GM18868 (cell line): ENCODE data around the gene RGSL1.

Source experiments
- ATAC-seq: cut with Tn5 transposase; IDR thresholded peaks from one replicate; pipeline ENCODE4 v1.9.1; 2021; ENCODE audit warnings: mild to moderate bottlenecking, moderate library complexity; ENCODE audit not compliant: unreplicated experiment

Gene RGSL1

GRCh38 chr1:182533896-182534295 lies 84.0 kb downstream of the RGSL1 start:
- no peak for ATAC-seq

- no peak for ATAC-seq
These were observed 99.4 kb downstream of the RGSL1 start for GRCh38 chr1:182549346-182549745.

GRCh38 chr1:182549811-182550210 lies 99.9 kb downstream of the RGSL1 start:
- ATAC-seq = no peak

- no peak for ATAC-seq
These were observed 102.6 kb downstream of the RGSL1 start for GRCh38 chr1:182552527-182552926.

GRCh38 chr1:182555493-182555892 lies 105.5 kb downstream of the RGSL1 start:
- no peak for ATAC-seq

- ATAC-seq = no peak
These were observed 106.3 kb downstream of the RGSL1 start for GRCh38 chr1:182556279-182556678.

GRCh38 chr1:182560392-182560984 lies 110.5 kb downstream of the RGSL1 start:
- ATAC-seq = no peak

- no peak for ATAC-seq
These were observed 111.5 kb downstream of the RGSL1 start for GRCh38 chr1:182561456-182561855.

GRCh38 chr1:182563095-182563494 lies 113.1 kb downstream of the RGSL1 start:
- no peak for ATAC-seq

GRCh38 chr1:182564406-182565004 lies 114.6 kb downstream of the RGSL1 start:
- ATAC-seq = no peak

- no peak for ATAC-seq
These were observed 115.6 kb downstream of the RGSL1 start for GRCh38 chr1:182565537-182565936.

GRCh38 chr1:182567629-182568028 lies 117.7 kb downstream of the RGSL1 start:
- ATAC-seq = no peak

- ATAC-seq = no peak
These were observed 118.8 kb downstream of the RGSL1 start for GRCh38 chr1:182568647-182569284.

- no peak for ATAC-seq
These were observed 120.1 kb downstream of the RGSL1 start for GRCh38 chr1:182569939-182570610.

- ATAC-seq = no peak
These were observed 120.6 kb downstream of the RGSL1 start for GRCh38 chr1:182570611-182570970.

- ATAC-seq = no peak
These were observed 124.2 kb downstream of the RGSL1 start for GRCh38 chr1:182574156-182574555.

GRCh38 chr1:182575540-182576149 lies 125.7 kb downstream of the RGSL1 start:
- no peak for ATAC-seq

GRCh38 chr1:182580736-182581135 lies 130.8 kb downstream of the RGSL1 start:
- ATAC-seq = no peak

GRCh38 chr1:182584746-182585145 lies 134.8 kb downstream of the RGSL1 start:
- no peak for ATAC-seq

GRCh38 chr1:182586380-182586779 lies 136.4 kb downstream of the RGSL1 start:
- ATAC-seq = no peak

- ATAC-seq = no peak
These were observed 137.1 kb downstream of the RGSL1 start for GRCh38 chr1:182587093-182587492.
